GM12878 (cell line): ENCODE data around the gene MAP3K4. TPM values are rescaled to one million over a fixed set of nuclear protein-coding genes. Genes with fewer than 3 reads are reported as not detected.

ENCODE experiments used
- ATAC-seq: fragments of 200-7000 bp; cut with Tn5 transposase; 3 replicates; pipeline ENCODE4 v1.9.1; 2020; ENCODE audit warnings: mild to moderate bottlenecking, moderate library complexity
- BruUV-seq: library from RNA; stranded (reverse); fragments of 400-500 nt; replicated peaks from 2 replicates; lab custom pipeline; 2021; lab: Mats Ljungman, UMichigan
- CTCF ChIA-PET: fragments of 300-600 bp; sonication (Branson Sonifier 250); formaldehyde crosslinking; extraction: SDS; loops from one replicate; lab custom pipeline; 2021; ENCODE audit warnings: inconsistent platforms; lab: Yijun Ruan, JAX
- POLR2A ChIA-PET: fragments of 350-600 bp; formaldehyde crosslinking; extraction: SDS; loops from one replicate; lab custom pipeline; 2021; ENCODE audit warnings: inconsistent platforms; lab: Charles Lee
- RAD21 ChIA-PET: fragments of 300-600 bp; sonication (Branson Sonifier 250); formaldehyde crosslinking; loops from one replicate; lab custom pipeline; 2023; ENCODE audit warnings: antibody characterized with exemption; ENCODE audit not compliant: unreplicated experiment; lab: Charles Lee
- SMC1A ChIA-PET: fragments of 300-600 bp; sonication (Branson Sonifier 250); formaldehyde crosslinking; loops from one replicate; lab custom pipeline; 2023; ENCODE audit not compliant: unreplicated experiment, uncharacterized antibody; lab: Charles Lee
- DNase-seq: peaks from one replicate; pipeline ENCODE4 v3.0.0-alpha.2; 2011; ENCODE audit warnings: low read depth, low spot score
- FAIRE-seq: peaks from 3 replicates; lab custom pipeline; 2011; peaks lifted over from hg19 to GRCh38; lab: Jason Lieb, UNC
- H2AFZ ChIP-seq: 2 replicates; pipeline ENCODE4 v1.6.0; 2011; ENCODE audit warnings: low read depth, low read length, control low read depth; ENCODE audit not compliant: control insufficient read depth
- H3K27ac ChIP-seq: 2 replicates; pipeline ENCODE4 v1.5.1; 2011; ENCODE audit warnings: control low read depth; ENCODE audit not compliant: control insufficient read depth, insufficient read depth
- H3K27me3 ChIP-seq, 2 experiments: replicated peaks in 1 of 2; 2 replicates each; pipeline versions ENCODE4 v1.6.0 to v1.6.1; 2011; ENCODE audit warnings: low read length in 1 of 2; ENCODE audit not compliant: control insufficient read depth in 2 of 2, insufficient read depth in 2 of 2
- H3K36me3 ChIP-seq, 2 experiments: 2 replicates each; pipeline ENCODE4 v1.5.1; 2011; ENCODE audit warnings: low read length in 1 of 2; ENCODE audit not compliant: control insufficient read depth in 2 of 2, insufficient read depth in 2 of 2
- H3K4me1 ChIP-seq: 2 replicates; pipeline ENCODE4 v1.6.1; 2011; ENCODE audit warnings: mild to moderate bottlenecking, low read length, moderate library complexity, mixed read lengths; ENCODE audit not compliant: control insufficient read depth, insufficient read depth
- H3K4me2 ChIP-seq: 2 replicates; pipeline ENCODE4 v1.6.0; 2011; ENCODE audit warnings: control low read depth; ENCODE audit not compliant: control insufficient read depth, insufficient read depth
- H3K4me3 ChIP-seq: fragments of 200-600 bp; sonication (generic); 2 replicates; pipeline ENCODE4 v1.5.1; 2016
- H3K79me2 ChIP-seq: 2 replicates; pipeline ENCODE4 v1.6.0; 2011; ENCODE audit warnings: low read length; ENCODE audit not compliant: control insufficient read depth, insufficient read depth
- H3K9ac ChIP-seq: 2 replicates; pipeline ENCODE4 v1.8.0; 2011; ENCODE audit warnings: low read length, control low read depth, mixed read lengths; ENCODE audit not compliant: control insufficient read depth, insufficient read depth
- H3K9me3 ChIP-seq: replicated peaks from 3 replicates; pipeline ENCODE4 v1.5.1; 2011; ENCODE audit warnings: mild to moderate bottlenecking, low read length; ENCODE audit not compliant: control insufficient read depth, insufficient read depth
- H4K20me1 ChIP-seq: 2 replicates; pipeline ENCODE4 v1.6.0; 2011; ENCODE audit not compliant: control insufficient read depth, insufficient read depth
- BHLHE40 ChIP-seq, 2 experiments: fragments of 450-650 bp in 1 of 2; IDR thresholded peaks; 2 replicates each; pipeline ENCODE4 v1.6.1; 2011 to 2017; ENCODE audit warnings: low read depth in 2 of 2, borderline replicate concordance in 1 of 2, improper control_type of control experiment in 1 of 2, low read length in 1 of 2, mild to moderate bottlenecking in 1 of 2
- EED ChIP-seq: sonication (generic); IDR thresholded peaks from 2 replicates; pipeline ENCODE4 v1.6.1; 2016; ENCODE audit warnings: antibody characterized with exemption, low read depth
- NFIC ChIP-seq: IDR thresholded peaks from 2 replicates; pipeline ENCODE4 v1.6.1; 2012; ENCODE audit warnings: low read depth, mild to moderate bottlenecking, inconsistent platforms, low read length, moderate library complexity
- RBBP5 ChIP-seq: fragments of 200-600 bp; sonication (generic); conservative IDR thresholded peaks from 2 replicates; pipeline ENCODE4 v1.6.1; 2016
- USF2 ChIP-seq: IDR thresholded peaks from 2 replicates; pipeline ENCODE4 v1.6.1; 2011; ENCODE audit warnings: low read depth, low read length, improper control_type of control experiment, borderline replicate concordance
- ZBTB11 ChIP-seq: fragments of 450-650 bp; formaldehyde crosslinking; IDR thresholded peaks from 2 replicates; pipeline ENCODE4 v1.5.0; 2022; ENCODE audit warnings: mild to moderate bottlenecking, missing genetic modification characterization
- ZNF687 ChIP-seq: fragments of 450-650 bp; IDR thresholded peaks from 2 replicates; pipeline ENCODE4 v1.6.1; 2017; ENCODE audit warnings: mild to moderate bottlenecking, moderate library complexity
- in situ Hi-C: fragments of 300-500 bp; cut with MboI; formaldehyde crosslinking; loops from 9 replicates; pipeline ENCODE4 v1.14.3; 2018; ENCODE audit warnings: mixed read lengths
- intact Hi-C: fragments of 100-400 bp; cut with micrococcal nuclease; formaldehyde crosslinking; loops from one replicate; pipeline ENCODE4 v1.14.2; 2022; ENCODE audit not compliant: unreplicated experiment
- polyA plus RNA-seq, 11 experiments: library from polyadenylated mRNA; depleted of rRNA in 4 of 11; unstranded in 6 of 11; stranded (reverse) in 5 of 11; fragments of >200 nt; fragmentation: Nextera tagmentation in 4 of 11; fragmentation: Illumina TruSeq in 1 of 11; extraction: Ambion mirVana in 4 of 11; extraction: Trizol in 1 of 11; gene quantifications; 1 replicate in 1 of 11; 2 replicates in 10 of 11; pipeline versions ENCODE4 v1.2.1 to v1.2.3, GENCODE V29; 2011 to 2016; ENCODE audit warnings: inconsistent platforms in 2 of 11, missing spikeins in 2 of 11, low read depth in 1 of 11
- total RNA-seq, 4 experiments: library from RNA; depleted of rRNA in 3 of 4; stranded (reverse); fragments of >200 nt in 3 of 4; fragmentation: Illumina TruSeq in 1 of 4; extraction: Trizol in 1 of 4; gene quantifications; 2 replicates each; pipeline versions ENCODE4 v1.2.1 to v1.2.3, GENCODE V29; 2013 to 2021

The MAP3K4 gene
- total and polyA plus RNA-seq, 10 of the 15 experiments (the other 5 are each of a cell fraction or from before 2014, with no cell fraction given) = 14.0 to 44.5 (median 23.1) TPM

GRCh38 chr6:161054876-161055275 lies 63.3 kb downstream of the MAP3K4 start:
- Histone ChIP-seq H3K4me1 (peaks cover 13% of the 10 kb centered on the region), H3K27me3 (no peaks in the 10 kb centered on the region), H3K79me2 (peaks cover 4% of the 10 kb centered on the region), H3K36me3 (peaks cover 0 to 6% of the 10 kb centered on the region in 2 experiments; a peak in 1 of 4 replicates), H3K9ac (no peak overlapping the region), H3K4me3 (no peak overlapping the region), H3K27ac (no peak overlapping the region), H3K9me3 (no peaks in the 10 kb centered on the region; the same call in 2 of the 3 replicates), H4K20me1 (no peaks in the 10 kb centered on the region), H2AFZ (no peak overlapping the region), H3K4me2 (no peak overlapping the region)
- FAIRE-seq (no peak), ATAC-seq (no peak), DNase-seq (no peak)
- ChIA-PET RAD21 (interaction anchor here (0.6 to 1.6 kb wide), 2 partner anchors 21 to 26 kb away, joined by 3 to 4 read pairs; no protein-coding TSS in a partner anchor), CTCF (no interaction called here), POLR2A (no interaction called here), SMC1A (interaction anchor here (1.2 to 1.4 kb wide), 2 partner anchors 12 to 62 kb away, joined by 3 read pairs; no protein-coding TSS in a partner anchor)
- intact Hi-C loops (no loop called here), in situ Hi-C loops (no loop called here)
- BruUV-seq = no TSS peak
- TF ChIP-seq RBBP5 = no peak
- no peak for TF ChIP-seq ZNF687
- TF ChIP-seq USF2 = no peak
- no peak for TF ChIP-seq ZBTB11 (CRISPR knock-in tag)
- TF ChIP-seq BHLHE40 (IDR thresholded peaks at IDR 0.05; ENCODE audit: borderline replicate concordance in 1 of 2, low read depth in 2 of 2, low read length in 1 of 2) = no peak
- TF ChIP-seq NFIC = no peak
- no peak for TF ChIP-seq EED
